ENCODE results near the gene NCKAP5. TPM values are rescaled to one million over a fixed set of nuclear protein-coding genes. Genes with fewer than 3 reads are reported as not detected.

Gene NCKAP5
- total RNA-seq, 1 donor from 2014 or later, result 0.20 TPM

- no peak overlapping the region for H3K4me3 Mint-ChIP-seq (ENCODE audit: unreplicated experiment)
- H3K9me3 Mint-ChIP-seq (ENCODE audit: unreplicated experiment), result no peaks in the 10 kb centered on the region
- no peaks in the 10 kb centered on the region for H3K36me3 Mint-ChIP-seq (ENCODE audit: unreplicated experiment)
- no peak for TF ChIP-seq CTCF (IDR thresholded peaks at IDR 0.05; ENCODE audit: partially characterized antibody, unreplicated experiment)
- no peak overlapping the region for H3K27ac Mint-ChIP-seq (ENCODE audit: unreplicated experiment)
- H3K27me3 Mint-ChIP-seq (ENCODE audit: unreplicated experiment), result peaks cover 1% of the 10 kb centered on the region
- peaks cover 7% of the 10 kb centered on the region for H3K4me1 Mint-ChIP-seq (ENCODE audit: low read depth, unreplicated experiment)
- no peak for DNase-seq
Measured at GRCh38 chr2:133322909-133323308, 245.4 kb downstream of the NCKAP5 start.

- H3K36me3 Mint-ChIP-seq (ENCODE audit: unreplicated experiment), result no peaks in the 10 kb centered on the region
- no peak overlapping the region for H3K4me3 Mint-ChIP-seq (ENCODE audit: unreplicated experiment)
- no peaks in the 10 kb centered on the region for H3K9me3 Mint-ChIP-seq (ENCODE audit: unreplicated experiment)
- no peak for TF ChIP-seq CTCF (IDR thresholded peaks at IDR 0.05; ENCODE audit: partially characterized antibody, unreplicated experiment)
- no peaks in the 10 kb centered on the region for H3K27me3 Mint-ChIP-seq (ENCODE audit: unreplicated experiment)
- no peaks in the 10 kb centered on the region for H3K4me1 Mint-ChIP-seq (ENCODE audit: low read depth, unreplicated experiment)
- no peak overlapping the region for H3K27ac Mint-ChIP-seq (ENCODE audit: unreplicated experiment)
- no peak for DNase-seq
Measured at GRCh38 chr2:133317178-133317577, 251.1 kb downstream of the NCKAP5 start.

DNA sequence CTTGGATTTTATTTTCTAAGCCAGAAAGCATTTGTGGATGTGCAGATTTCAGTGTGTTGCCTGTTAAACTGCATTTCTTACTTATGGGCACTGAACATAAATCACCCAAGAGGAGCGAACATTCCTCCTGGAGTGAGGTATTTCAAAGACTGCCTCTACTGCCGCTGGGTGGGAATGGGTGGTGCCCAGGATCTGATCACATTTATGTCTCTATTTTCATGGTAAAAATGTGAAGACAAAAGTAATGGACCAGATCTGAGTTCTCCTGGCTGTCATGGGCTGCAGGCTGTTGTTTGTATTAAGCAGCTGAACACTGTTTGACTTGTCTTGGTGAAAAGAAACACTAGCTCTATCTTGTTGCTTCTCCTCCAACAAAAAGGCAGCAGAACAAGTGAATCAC, 251.7 kb downstream of the NCKAP5 start:
- Mint-ChIP-seq H3K27me3 (ENCODE audit: unreplicated experiment) (no peaks in the 10 kb centered on the region), H3K27ac (ENCODE audit: unreplicated experiment) (no peak overlapping the region), H3K9me3 (ENCODE audit: unreplicated experiment) (no peaks in the 10 kb centered on the region), H3K4me3 (ENCODE audit: unreplicated experiment) (no peak overlapping the region), H3K4me1 (ENCODE audit: low read depth, unreplicated experiment) (no peaks in the 10 kb centered on the region), H3K36me3 (ENCODE audit: unreplicated experiment) (no peaks in the 10 kb centered on the region)
- no peak for DNase-seq
- no peak for TF ChIP-seq CTCF (IDR thresholded peaks at IDR 0.05; ENCODE audit: partially characterized antibody, unreplicated experiment)

DNA sequence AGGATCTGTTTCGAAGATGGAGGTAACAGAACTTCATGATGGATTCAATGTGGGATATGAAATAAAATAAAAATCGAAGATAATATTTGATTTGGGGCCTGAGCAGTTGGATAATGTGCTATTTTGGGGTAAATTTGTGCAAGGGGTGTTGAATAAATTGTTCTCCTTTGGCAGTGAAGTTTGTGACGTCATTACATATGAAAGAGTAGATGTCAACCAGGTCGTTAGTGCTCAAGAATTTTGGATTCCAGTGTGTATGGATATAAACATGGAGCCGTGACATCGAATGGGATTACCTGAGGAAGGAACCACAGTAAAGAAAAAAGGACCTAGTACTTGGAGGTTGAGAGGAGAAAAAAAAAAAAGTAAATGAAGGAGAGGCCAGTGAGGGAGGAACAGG, 253.0 kb downstream of the NCKAP5 start:
- Mint-ChIP-seq H3K4me1 (ENCODE audit: low read depth, unreplicated experiment) (no peaks in the 10 kb centered on the region), H3K27ac (ENCODE audit: unreplicated experiment) (no peak overlapping the region), H3K27me3 (ENCODE audit: unreplicated experiment) (no peaks in the 10 kb centered on the region), H3K4me3 (ENCODE audit: unreplicated experiment) (no peak overlapping the region), H3K9me3 (ENCODE audit: unreplicated experiment) (no peaks in the 10 kb centered on the region), H3K36me3 (ENCODE audit: unreplicated experiment) (no peaks in the 10 kb centered on the region)
- TF ChIP-seq CTCF (IDR thresholded peaks at IDR 0.05; ENCODE audit: partially characterized antibody, unreplicated experiment), result no peak
- no peak for DNase-seq

DNA sequence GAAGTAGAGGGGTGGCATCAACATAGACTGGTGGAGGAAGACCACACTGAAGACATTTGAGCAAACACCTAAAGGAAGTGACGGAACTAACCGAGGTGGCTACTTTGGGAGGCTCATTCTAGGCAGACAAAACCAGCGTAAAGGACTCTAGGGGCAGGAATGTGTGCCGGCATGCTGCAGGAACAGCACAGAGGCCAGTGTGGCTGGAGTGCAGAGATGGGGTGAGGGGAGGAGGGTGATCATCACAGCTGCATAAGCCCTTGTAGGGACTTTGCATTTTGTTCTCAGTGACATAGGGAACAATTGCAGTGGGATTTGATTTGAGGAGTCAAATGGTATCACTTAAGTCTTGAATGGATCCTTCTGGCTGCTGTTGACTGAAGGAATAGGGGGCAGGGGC, 253.5 kb downstream of the NCKAP5 start:
- Mint-ChIP-seq H3K9me3 (ENCODE audit: unreplicated experiment) (no peaks in the 10 kb centered on the region), H3K36me3 (ENCODE audit: unreplicated experiment) (no peaks in the 10 kb centered on the region), H3K27me3 (ENCODE audit: unreplicated experiment) (no peaks in the 10 kb centered on the region), H3K27ac (ENCODE audit: unreplicated experiment) (no peak overlapping the region), H3K4me1 (ENCODE audit: low read depth, unreplicated experiment) (no peaks in the 10 kb centered on the region), H3K4me3 (ENCODE audit: unreplicated experiment) (no peak overlapping the region)
- no peak for DNase-seq
- TF ChIP-seq CTCF (IDR thresholded peaks at IDR 0.05; ENCODE audit: partially characterized antibody, unreplicated experiment), result no peak
